ENCODE data around the gene VAV2. TPM values are rescaled to one million over a fixed set of nuclear protein-coding genes. Genes with fewer than 3 reads are reported as not detected.

The VAV2 gene
- total and polyA plus RNA-seq, 2 of the 4 experiments (the other 2 are of a cell fraction): 10.8 to 13.4 TPM

- H3K27me3 ChIP-seq (ENCODE audit: control insufficient read depth, insufficient read depth, low read length): no peaks in the 10 kb centered on the region
- ChIA-PET CTCF (no interaction called here), POLR2A (ENCODE audit: unreplicated experiment) (no interaction called here)
Measured at GRCh38 chr9:133778336-133779013, 213.6 kb downstream of the VAV2 start.

More at GRCh38 chr9:133778336-133779013, 213.6 kb downstream of the VAV2 start:
- Histone ChIP-seq H3K9me3 (ENCODE audit: control insufficient read depth, insufficient read depth, low read length) (no peaks in the 10 kb centered on the region), H2AK9ac (replicated peaks; ENCODE audit: low read depth, low read length, poor library complexity) (no peak overlapping the region), H4K8ac (ENCODE audit: low read depth in 2 of 2, low read length in 2 of 2) (no peak overlapping the region), H3K79me1 (ENCODE audit: low read depth in 1 of 2, low read length in 2 of 2) (no peaks in the 10 kb centered on the region), H2BK20ac (ENCODE audit: low read depth, low read length) (no peak overlapping the region), H3K4me2 (ENCODE audit: low read depth, low read length) (no peak overlapping the region), H2AK5ac (ENCODE audit: low read depth, low read length) (no peak overlapping the region), H3K23ac (ENCODE audit: low read depth, low read length) (no peak overlapping the region), H3K4me1 (ENCODE audit: control insufficient read depth, insufficient read depth, low read length) (peaks cover 3% of the 10 kb centered on the region; the same call in 1 of the 2 replicates), H3K4ac (ENCODE audit: low read depth, low read length) (no peak overlapping the region), H2BK120ac (ENCODE audit: low read depth, low read length) (no peak overlapping the region), H3K56ac (ENCODE audit: extremely low read depth, insufficient read depth, low read length) (no peak overlapping the region), H2AFZ (replicated peaks; ENCODE audit: low read length, poor library complexity) (no peak overlapping the region), H4K5ac (ENCODE audit: low read depth, low read length) (no peak overlapping the region), H3K18ac (ENCODE audit: low read depth, low read length) (no peak overlapping the region), H3K14ac (replicated peaks; ENCODE audit: low read depth, low read length) (no peak overlapping the region), H3K27ac (ENCODE audit: insufficient read depth, low read length) (no peak overlapping the region), H3K36me3 (ENCODE audit: control insufficient read depth, insufficient read depth, low read length) (peaks cover 58% of the 10 kb centered on the region), H3K4me3 (ENCODE audit: insufficient read depth, low read depth, low read length) (no peak overlapping the region), H2BK5ac (ENCODE audit: low read depth, low read length, poor library complexity, severe bottlenecking) (no peak overlapping the region), H3K9ac (ENCODE audit: low read depth, low read length) (no peak overlapping the region), H4K20me1 (ENCODE audit: insufficient read depth, low read length) (peaks cover 8% of the 10 kb centered on the region; the same call in 1 of the 2 replicates), H3K9me1 (ENCODE audit: insufficient read depth, low read length) (no peaks in the 10 kb centered on the region; the same call in 1 of the 2 replicates), H4K91ac (ENCODE audit: insufficient read depth, low read depth, low read length) (no peak overlapping the region), H2BK15ac (ENCODE audit: low read depth, low read length) (no peak overlapping the region)
- in situ Hi-C loops (cut with MboI; ENCODE audit: low sequenced_read_pairs) (loop anchor here (25.0 kb wide), 1 partner anchor 359 kb away; the partner anchor contains the start of gene WDR5), dilution Hi-C loops (cut with HindIII; ENCODE audit: low sequenced_read_pairs, unreplicated experiment) (loop anchor here (25.0 kb wide), 1 partner anchor 234 kb away; no protein-coding TSS in a partner anchor), intact Hi-C loops (cut with micrococcal nuclease) (no loop called here)
- TF ChIP-seq FOS (IDR thresholded peaks at IDR 0.05; ENCODE audit: low read depth, low read length): no peak
- TF ChIP-seq NFE2L2 (IDR thresholded peaks at IDR 0.05; ENCODE audit: low read depth, low read length): no peak
- TF ChIP-seq RAD21 (IDR thresholded peaks at IDR 0.05; ENCODE audit: low read length): no peak
- no peak for TF ChIP-seq CTCF (conservative IDR thresholded peaks at IDR 0.05; ENCODE audit: low read depth, low read length)
- TF ChIP-seq MAZ (IDR thresholded peaks at IDR 0.05; ENCODE audit: borderline replicate concordance, low read depth, low read length): no peak
- no peak for DNase-seq
- ATAC-seq (ENCODE audit: low read depth): no peak
- 86% methylated on average over 12 of the region's 20 CpGs; no CpG with 5 or more reads in 1 of the 2 experiments for WGBS, 2 experiments (ENCODE audit: extremely low coverage in 2 of 2, insufficient read length in 1 of 2)
- BruUV-seq (replicated peaks): no TSS peak
